GM18861 (cell line): ENCODE results near the gene EIF4B.
A peak's percentile ranks its signal among the peaks of the same experiment; 100 is the strongest.
"Not testable (repeated sequence)": the region's sequence is repeated elsewhere in the genome, so short reads cannot be mapped to it uniquely, and the experiment has no call there.

ENCODE experiments used
- ATAC-seq: cut with Tn5 transposase; IDR thresholded peaks from one replicate; pipeline ENCODE4 v1.9.1; 2021; ENCODE audit not compliant: unreplicated experiment

The EIF4B gene

DNA sequence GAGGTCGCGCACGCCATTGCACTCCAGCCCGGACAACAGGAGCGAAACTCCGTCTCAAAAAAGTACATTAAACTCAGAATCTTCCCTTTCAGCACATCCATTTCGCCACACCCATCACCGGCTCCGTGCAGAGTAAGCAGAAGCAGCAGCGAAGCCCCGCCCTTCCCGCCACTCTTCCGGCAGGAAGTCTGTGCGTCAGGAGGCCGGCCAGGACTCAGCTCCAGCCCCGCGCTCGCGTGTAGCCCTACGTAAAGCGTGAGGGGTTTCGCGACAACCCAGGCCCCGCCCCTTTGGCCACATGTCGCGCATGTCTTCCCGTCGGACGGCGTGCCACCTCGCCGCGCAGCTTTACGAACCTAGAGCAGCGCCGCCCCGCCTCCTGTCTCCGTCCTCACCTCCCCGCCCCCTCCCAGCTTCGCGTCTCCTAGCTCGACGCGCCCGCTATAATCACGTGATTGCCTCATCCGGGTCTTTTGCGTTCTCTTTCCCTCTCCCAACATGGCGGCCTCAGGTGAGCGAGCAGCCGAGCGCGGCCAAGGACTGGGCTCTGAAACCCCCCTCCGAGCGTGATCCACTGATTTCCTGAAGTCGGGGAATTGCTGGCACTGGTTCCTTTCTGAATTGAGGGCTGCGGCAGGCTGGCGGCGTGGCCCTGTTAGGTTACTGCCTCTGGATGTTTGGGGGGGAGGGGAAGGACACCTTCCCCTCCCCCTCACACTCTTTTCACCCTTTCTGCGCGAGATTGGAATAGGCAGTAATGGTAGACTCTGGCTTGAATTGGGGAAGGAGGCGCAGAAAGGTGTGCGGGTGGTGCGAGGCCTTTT, at the start of gene EIF4B:
Gene EIF4B (plus strand): TSS at position 471 of the 824 bp plus-strand sequence. CDS start 28 bp downstream, at position 499.
- peak; percentile 88 for ATAC-seq

- ATAC-seq: no peak
Observed at GRCh38 chr12:52956987-52957386, 49.3 kb upstream of the EIF4B start.

GRCh38 chr12:52964556-52965336, 41.5 kb upstream of the EIF4B start:
- no peak for ATAC-seq

DNA sequence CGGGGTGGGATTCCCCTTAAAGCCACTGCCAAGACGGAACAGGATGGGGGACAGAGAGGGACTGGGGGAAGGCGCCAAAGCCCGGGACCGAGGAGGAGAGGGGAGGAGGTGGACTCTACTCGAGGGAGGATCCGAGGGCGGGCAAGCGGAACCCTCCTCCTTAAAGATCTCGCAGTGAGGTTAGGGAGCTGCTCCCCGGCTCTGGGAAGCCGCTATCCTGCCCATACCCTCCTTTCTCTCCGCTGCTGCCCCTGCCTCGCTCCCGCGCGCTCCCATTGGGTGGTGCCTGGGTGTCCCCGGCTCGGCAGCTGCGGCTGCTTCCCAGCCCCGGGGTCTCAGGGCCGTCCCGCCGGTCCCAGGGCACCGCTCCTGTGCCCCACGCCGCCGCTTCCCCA, 40.9 kb upstream of the EIF4B start:
- ATAC-seq: no peak

- ATAC-seq: no peak
Observed at GRCh38 chr12:52969166-52969795, 37.0 kb upstream of the EIF4B start.

DNA sequence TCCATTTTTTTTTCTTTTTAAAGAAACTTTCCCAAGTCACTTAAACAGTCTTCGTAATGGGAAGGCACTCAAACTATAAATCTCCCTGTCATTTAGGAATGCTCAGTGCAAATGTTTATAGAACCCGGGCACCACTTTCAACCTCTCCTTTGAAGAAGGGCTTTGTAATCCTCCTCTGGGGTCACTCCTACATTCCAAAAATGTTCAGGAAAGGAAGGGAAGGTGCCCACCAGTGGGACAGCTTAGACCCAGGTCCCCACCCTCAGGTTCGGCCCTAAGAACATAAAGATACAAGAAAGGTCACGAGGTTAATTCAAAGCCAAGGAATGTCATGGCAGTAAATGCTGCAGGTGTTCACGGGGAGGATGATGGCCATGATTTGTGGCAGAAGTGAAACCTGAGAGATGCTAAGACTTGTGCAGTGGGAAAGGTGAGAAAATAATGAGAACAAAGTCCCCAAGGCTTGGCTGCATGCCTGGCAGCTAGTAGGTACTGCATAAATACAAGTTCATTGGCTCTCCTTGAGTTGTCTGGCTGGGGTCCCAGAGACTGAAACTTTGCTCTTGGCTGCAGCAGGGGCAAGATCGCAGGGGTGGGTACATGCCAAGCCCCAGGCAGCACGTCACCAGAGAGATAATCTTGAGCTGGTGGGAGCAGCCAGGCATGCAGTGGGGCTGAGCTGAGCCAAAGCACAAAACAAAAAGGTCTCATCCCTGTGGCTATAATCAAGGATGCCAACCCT, 36.3 kb upstream of the EIF4B start:
- ATAC-seq: no peak

DNA sequence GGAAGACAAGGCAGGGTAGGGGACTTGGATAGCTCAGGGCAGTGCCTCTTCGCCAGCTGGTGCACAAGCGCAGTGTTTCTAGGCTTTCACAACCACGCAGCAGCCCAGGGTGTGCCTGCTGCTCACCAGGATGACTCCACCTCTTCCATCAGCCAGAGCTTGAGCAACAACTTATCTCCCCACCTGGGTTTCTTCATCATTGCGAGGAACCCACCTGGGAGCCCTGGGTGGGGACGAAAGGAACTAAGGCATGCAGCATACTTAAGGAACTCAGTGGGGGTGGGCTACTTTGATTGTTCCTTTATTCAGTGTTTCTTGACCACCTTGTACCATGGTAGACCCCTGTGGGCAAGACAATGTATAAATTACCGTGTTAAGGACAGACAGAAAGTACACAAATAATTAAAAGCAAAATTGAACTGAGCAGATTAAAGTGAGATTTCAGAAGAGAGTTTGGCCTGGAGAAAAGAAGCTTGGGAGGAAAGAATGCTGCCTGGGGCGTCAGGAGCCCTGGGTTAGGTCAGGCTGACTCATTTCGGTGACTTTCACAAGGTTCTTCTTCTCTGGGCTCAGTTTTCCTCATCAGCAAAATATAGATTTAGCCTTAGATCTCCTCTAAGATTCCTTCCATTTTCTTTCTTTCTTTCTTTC, 34.5 kb upstream of the EIF4B start:
- ATAC-seq: no peak

GRCh38 chr12:52975204-52975603, 31.1 kb upstream of the EIF4B start:
- no peak for ATAC-seq

DNA sequence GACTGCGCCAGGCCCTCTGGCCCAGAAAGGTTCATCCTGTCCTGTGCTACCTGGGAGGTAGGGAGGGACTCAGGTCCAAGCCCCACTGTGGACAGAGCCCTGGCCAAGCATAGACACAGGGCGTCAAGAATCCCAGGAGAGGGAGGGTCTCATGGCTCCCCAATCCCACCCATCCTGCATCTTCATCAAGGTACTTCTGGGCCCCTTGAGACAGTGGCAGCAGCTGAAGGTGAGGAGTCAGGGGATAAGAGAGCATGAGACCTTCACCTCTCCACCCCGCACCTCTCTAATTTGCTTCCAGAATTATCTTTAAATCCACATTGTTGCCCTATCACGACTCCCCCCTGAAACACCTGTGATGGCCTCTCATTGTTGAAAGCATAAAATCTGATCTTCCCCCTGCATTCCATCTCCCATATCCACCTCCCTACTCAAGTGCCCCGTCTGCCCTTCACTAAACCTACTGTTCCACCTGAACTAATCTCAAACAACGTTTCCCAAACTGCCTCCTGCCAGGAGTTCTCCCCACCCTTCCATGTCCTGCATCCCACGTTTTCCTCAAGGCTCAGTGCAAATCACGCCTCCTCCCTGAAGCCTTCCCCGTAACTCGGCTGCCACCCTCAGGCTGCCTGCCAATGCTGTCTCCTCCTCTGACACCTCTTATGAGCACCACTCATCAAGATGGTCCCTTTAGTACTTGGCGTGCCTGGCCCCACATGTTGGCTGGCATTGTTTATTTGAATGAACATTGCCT, 30.3 kb upstream of the EIF4B start:
- ATAC-seq: no peak

DNA sequence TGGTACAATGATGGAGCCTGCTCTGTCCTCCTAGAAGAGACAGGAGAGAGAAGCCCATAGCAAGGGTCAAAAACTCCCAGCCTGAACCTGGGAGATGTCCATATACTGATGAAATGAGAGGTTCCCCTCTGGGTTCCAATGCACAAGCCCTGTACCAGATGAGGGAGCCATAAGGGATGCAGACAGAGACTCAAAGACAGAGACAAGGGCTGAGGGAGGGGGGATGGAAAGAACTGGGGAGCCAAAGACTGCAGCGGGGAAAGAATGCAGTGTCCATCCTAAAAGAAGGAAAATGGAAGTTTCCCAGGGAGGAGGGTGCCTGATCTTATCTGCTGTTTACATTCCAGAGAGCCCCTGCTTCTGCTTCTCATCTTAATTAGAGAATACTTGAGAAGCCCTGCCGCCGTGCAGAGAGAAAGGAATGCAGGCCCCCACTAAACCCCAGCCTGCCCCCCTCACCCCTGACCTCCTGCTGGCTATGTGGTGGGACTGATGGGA, 29.6 kb upstream of the EIF4B start:
- ATAC-seq: no peak

GRCh38 chr12:52977170-52977569, 29.1 kb upstream of the EIF4B start:
- no peak for ATAC-seq

DNA sequence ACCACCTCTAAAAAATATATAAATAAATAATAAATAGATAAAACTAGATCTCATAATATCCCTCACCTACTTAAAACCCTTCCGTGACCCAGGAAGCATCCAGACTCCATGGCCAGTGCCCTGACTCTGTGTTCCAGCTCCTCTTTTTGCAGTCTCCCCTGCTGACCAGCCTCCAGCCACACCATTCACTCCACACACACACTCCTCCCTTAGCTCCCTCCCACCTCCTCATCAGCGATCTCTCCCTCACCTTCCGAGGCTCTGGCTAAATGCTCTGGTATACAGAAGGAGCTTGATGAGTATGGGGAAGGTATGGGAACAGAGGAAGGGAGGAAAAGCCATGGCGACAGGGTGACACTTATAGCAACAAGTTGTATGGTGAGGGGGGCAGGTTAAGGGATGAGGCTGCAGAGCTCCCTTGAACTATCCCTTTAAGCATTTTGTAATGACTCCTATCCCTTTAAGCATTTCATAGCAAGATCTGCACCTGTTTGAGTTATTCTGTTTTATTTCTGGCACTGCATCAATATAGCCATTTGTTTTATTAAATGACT, 26.1 kb upstream of the EIF4B start:
- no peak for ATAC-seq

DNA sequence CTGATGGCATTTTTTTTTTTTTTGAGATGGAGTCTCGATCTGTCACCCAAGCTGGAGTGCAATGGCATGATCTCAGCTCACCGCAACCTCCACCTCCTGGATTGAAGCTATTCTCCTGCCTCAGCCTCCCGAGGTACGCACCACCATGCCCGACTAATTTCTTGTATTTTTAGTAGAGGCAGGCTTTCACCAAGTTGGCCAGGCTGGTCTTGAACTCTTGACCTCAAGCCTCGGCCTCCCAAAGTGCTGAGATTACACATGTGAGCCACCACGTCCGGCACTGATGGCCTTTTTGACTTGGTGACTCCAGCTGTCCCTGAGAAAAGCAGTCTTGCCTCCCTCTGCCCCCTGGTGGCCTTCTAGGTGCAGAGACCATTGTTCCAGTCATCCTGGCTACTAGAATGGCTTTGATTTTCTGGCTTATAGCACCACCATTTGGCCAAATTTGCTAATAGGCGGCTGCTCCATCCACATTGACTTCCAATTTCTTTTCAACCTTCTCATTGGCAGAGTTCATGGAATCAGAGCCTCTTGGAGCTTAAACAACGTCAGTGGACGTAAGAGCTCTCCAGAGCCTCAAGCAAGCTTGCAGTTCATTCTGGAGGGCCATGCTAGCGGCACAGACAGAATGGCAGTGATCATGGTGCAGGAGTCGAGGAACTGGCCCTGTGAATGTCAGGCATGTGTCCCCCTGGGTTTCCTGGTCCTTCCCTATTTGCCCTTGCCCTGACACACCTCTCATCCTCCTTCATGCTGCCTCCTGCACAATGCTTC, 25.4 kb upstream of the EIF4B start:
- no peak for ATAC-seq

DNA sequence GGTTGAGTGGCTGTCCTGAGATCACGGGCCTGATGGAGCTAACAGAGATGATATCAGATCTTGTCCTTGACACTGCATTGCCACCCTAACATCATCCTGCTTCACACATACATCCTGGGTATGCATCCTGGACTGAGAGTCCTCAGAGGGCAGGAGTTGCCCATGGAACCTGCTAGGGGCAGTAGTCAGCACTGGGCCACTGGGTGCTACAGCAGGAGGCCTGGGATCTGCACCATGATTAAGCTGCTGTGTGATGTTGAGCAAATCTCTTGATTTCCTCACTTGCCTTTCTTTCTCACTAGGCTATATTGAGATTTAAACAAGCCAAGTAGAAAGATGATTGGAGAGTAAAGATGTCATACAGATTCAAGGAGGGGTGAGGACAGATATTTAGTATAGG, 22.1 kb upstream of the EIF4B start:
- no peak for ATAC-seq

GRCh38 chr12:52988898-52989297, 17.4 kb upstream of the EIF4B start:
- ATAC-seq: no peak

DNA sequence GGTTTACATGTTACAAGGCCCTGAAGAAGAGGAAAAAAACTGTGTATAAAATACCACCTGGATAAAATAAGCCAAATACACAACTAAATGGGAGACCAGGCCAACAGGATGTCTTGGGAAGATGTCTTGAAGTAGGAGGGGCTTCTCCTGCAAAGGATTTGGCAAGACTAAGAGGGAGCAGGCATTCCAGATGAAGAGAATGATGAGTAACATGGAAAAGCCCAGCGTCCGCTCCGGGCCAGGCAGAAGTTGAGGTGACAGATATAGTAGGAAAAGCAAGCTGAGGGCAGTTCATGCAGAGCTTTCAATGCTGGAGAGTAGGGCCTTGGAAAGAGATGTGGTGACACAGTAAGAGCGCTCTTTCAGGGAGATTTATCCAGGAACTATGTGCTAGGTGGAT, 16.1 kb upstream of the EIF4B start:
- ATAC-seq: no peak

DNA sequence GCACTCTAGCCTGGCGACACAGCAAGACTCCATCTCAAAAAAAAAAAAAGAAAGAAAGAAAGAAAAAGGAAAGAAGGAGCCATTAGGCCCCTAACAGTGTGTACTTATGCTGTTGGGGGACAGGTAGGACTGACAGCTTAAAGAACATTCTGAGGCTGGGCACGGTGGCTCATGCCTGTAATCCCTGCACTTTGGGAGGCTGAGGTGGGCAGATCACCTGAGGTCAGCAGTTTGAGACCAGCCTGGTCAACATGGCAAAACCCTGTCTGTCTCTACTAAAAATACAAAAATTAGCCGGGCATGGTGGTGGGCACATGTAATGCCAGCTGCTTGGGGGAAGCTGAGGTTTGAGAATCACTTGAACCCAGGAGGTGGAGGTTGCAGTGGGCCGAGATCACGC, 14.0 kb upstream of the EIF4B start:
- not testable (repeated sequence) for ATAC-seq

- no peak for ATAC-seq
Observed at GRCh38 chr12:52992699-52993557, 13.3 kb upstream of the EIF4B start.
